DOHH2 (cell line): ENCODE data around the gene DNAJB9.

Source experiments
- H3F3A ChIP-seq: fragments of 200-600 bp; sonication (generic), shearing (Covaris generic); 2 replicates; pipeline ENCODE4 v1.6.0; 2016; ENCODE audit warnings: antibody characterized with exemption, mild to moderate bottlenecking; ENCODE audit not compliant: control insufficient read depth, insufficient read depth
- H3K27ac ChIP-seq: fragments of 200-600 bp; sonication (generic); 2 replicates; pipeline ENCODE4 v1.5.1; 2014; ENCODE audit warnings: low read depth, mild to moderate bottlenecking, low read length, moderate library complexity
- H3K27me3 ChIP-seq: fragments of 200-600 bp; sonication (generic); 2 replicates; pipeline ENCODE4 v1.6.1; 2014; ENCODE audit warnings: mild to moderate bottlenecking, low read length, mixed read lengths; ENCODE audit not compliant: control insufficient read depth
- H3K36me3 ChIP-seq: fragments of 200-600 bp; sonication (generic); 2 replicates; pipeline ENCODE4 v1.6.1; 2014; ENCODE audit warnings: mild to moderate bottlenecking, low read length, moderate library complexity, mixed read lengths; ENCODE audit not compliant: control insufficient read depth
- H3K4me1 ChIP-seq: fragments of 200-600 bp; sonication (generic); 2 replicates; pipeline ENCODE4 v1.6.1; 2014; ENCODE audit warnings: mild to moderate bottlenecking, low read length, mixed read lengths; ENCODE audit not compliant: control insufficient read depth
- H3K4me2 ChIP-seq: fragments of 200-600 bp; sonication (generic); 2 replicates; pipeline ENCODE4 v1.6.0; 2014; ENCODE audit warnings: mild to moderate bottlenecking, low read length, moderate library complexity
- H3K4me3 ChIP-seq: fragments of 200-600 bp; sonication (generic); 2 replicates; pipeline ENCODE4 v1.5.1; 2014; ENCODE audit warnings: mild to moderate bottlenecking, low read length, mixed read lengths
- H3K79me2 ChIP-seq: fragments of 200-600 bp; sonication (generic); 2 replicates; pipeline ENCODE4 v1.6.1; 2014; ENCODE audit warnings: mild to moderate bottlenecking, low read length, mixed read lengths; ENCODE audit not compliant: control insufficient read depth
- H3K9me2 ChIP-seq: fragments of 200-600 bp; sonication (generic); replicated peaks from 2 replicates; pipeline ENCODE4 v1.6.1; 2014; ENCODE audit warnings: mild to moderate bottlenecking, low read length, mixed read lengths; ENCODE audit not compliant: control insufficient read depth
- H3K9me3 ChIP-seq: fragments of 200-600 bp; sonication (generic); 2 replicates; pipeline ENCODE4 v1.6.1; 2014; ENCODE audit warnings: antibody characterized with exemption, low read length, mixed read lengths; ENCODE audit not compliant: control insufficient read depth, insufficient read depth
- H4K20me1 ChIP-seq: fragments of 200-600 bp; sonication (generic); 2 replicates; pipeline ENCODE4 v1.6.0; 2014; ENCODE audit warnings: low read depth, mild to moderate bottlenecking, antibody characterized with exemption, low read length, moderate library complexity; ENCODE audit not compliant: control insufficient read depth, insufficient read depth
- EZH2phosphoT487 ChIP-seq: fragments of 200-600 bp; sonication (generic); IDR thresholded peaks from 2 replicates; pipeline ENCODE4 v1.6.1; 2017; ENCODE audit warnings: borderline replicate concordance, mild to moderate bottlenecking, antibody characterized with exemption, low read length, moderate library complexity, mixed read lengths
- TF ChIP-seq, protein P1 (sequence below): fragments of 200-600 bp; sonication (generic); IDR thresholded peaks from one replicate; pipeline ENCODE4 v1.5.1; 2014; ENCODE audit warnings: antibody characterized with exemption, mild to moderate bottlenecking, low read depth, low read length; ENCODE audit not compliant: poor library complexity, severe bottlenecking

DNAJB9 gene

DNA sequence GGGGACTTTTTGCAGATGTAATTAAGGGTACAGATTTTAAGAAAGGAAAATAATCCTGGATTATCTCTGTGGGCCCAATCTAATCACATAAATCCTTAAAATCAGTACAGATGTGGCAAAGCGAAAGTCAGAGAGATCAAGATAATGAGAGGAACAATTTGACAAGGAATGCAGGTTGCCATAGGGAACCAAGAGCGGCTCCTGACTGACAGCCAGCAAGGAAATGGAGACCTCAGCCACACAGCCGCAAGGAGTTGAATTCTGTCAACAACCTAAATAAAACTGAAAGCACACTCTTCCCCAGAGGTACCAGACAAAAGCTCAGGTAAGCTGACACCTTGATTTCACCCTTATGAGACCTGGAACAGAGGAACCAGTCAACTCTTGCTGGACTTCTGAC is 40.3 kb upstream of the DNAJB9 start:
- no peak overlapping the region for H3K4me3 ChIP-seq
- no peaks in the 10 kb centered on the region for H4K20me1 ChIP-seq
- H3F3A ChIP-seq = no peaks in the 10 kb centered on the region
- no peaks in the 10 kb centered on the region for H3K36me3 ChIP-seq
- peaks cover 13% of the 10 kb centered on the region for H3K79me2 ChIP-seq
- no peaks in the 10 kb centered on the region for H3K9me2 ChIP-seq
- H3K27me3 ChIP-seq = no peaks in the 10 kb centered on the region
- no peak overlapping the region for H3K4me2 ChIP-seq
- H3K9me3 ChIP-seq = no peaks in the 10 kb centered on the region
- no peak overlapping the region for H3K27ac ChIP-seq
- TF ChIP-seq, protein P1, sequence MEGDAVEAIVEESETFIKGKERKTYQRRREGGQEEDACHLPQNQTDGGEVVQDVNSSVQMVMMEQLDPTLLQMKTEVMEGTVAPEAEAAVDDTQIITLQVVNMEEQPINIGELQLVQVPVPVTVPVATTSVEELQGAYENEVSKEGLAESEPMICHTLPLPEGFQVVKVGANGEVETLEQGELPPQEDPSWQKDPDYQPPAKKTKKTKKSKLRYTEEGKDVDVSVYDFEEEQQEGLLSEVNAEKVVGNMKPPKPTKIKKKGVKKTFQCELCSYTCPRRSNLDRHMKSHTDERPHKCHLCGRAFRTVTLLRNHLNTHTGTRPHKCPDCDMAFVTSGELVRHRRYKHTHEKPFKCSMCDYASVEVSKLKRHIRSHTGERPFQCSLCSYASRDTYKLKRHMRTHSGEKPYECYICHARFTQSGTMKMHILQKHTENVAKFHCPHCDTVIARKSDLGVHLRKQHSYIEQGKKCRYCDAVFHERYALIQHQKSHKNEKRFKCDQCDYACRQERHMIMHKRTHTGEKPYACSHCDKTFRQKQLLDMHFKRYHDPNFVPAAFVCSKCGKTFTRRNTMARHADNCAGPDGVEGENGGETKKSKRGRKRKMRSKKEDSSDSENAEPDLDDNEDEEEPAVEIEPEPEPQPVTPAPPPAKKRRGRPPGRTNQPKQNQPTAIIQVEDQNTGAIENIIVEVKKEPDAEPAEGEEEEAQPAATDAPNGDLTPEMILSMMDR = no peak
- TF ChIP-seq EZH2phosphoT487 = no peak
- H3K4me1 ChIP-seq = peaks cover 26% of the 10 kb centered on the region

DNA sequence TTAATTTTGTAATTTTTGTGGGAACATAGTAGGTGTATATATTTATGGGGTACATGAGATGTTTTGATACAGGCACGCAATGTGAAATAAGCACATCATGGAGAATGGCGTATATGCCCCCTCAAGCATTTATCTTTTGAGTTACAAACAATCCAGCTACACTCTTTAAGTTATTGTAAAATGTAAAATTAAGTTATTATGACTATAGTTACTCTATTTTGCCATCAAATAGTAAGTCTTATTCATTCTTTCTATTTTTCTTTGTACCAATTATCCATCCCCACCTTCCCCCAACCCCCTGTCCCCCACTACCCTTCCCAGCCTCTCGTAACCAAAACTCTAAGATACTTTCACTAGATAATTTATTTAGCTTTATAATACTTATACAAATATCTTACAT is 36.0 kb upstream of the DNAJB9 start:
- H3K27ac ChIP-seq = no peak overlapping the region
- no peak overlapping the region for H3K4me3 ChIP-seq
- no peaks in the 10 kb centered on the region for H3K36me3 ChIP-seq
- no peaks in the 10 kb centered on the region for H3K27me3 ChIP-seq
- peaks cover 12% of the 10 kb centered on the region for H3K4me1 ChIP-seq
- H3K9me2 ChIP-seq = no peaks in the 10 kb centered on the region
- no peaks in the 10 kb centered on the region for H3K79me2 ChIP-seq
- no peaks in the 10 kb centered on the region for H3F3A ChIP-seq
- no peak overlapping the region for H3K4me2 ChIP-seq
- no peaks in the 10 kb centered on the region for H4K20me1 ChIP-seq
- no peak for TF ChIP-seq EZH2phosphoT487
- TF ChIP-seq, protein P1 = no peak
- no peaks in the 10 kb centered on the region for H3K9me3 ChIP-seq

DNA sequence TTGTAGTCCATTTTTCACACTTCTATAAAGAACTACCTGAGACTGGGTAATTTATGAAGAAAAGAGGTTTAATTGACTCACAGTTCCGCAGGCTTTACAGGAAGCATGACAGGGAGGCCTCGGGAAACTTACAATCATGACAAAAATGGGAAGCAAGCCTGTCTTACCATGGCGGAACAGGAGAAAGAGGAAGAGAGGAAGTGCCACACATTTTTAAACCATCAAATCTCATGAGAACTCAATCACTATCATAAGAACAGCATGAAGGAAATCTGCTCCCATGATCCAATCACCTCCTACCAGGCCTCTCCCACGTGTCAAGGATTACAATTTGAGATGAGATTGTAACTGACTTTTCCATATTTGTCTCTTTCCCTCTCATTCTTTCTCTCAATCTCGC is 34.4 kb upstream of the DNAJB9 start:
- Histone ChIP-seq H3K9me3 (no peaks in the 10 kb centered on the region), H3K36me3 (no peaks in the 10 kb centered on the region), H3K4me1 (peaks cover 12% of the 10 kb centered on the region), H3K4me3 (no peak overlapping the region), H3K27ac (no peak overlapping the region), H3K9me2 (no peaks in the 10 kb centered on the region), H3K27me3 (no peaks in the 10 kb centered on the region), H4K20me1 (no peaks in the 10 kb centered on the region), H3K4me2 (no peak overlapping the region), H3F3A (no peaks in the 10 kb centered on the region), H3K79me2 (no peaks in the 10 kb centered on the region)
- TF ChIP-seq, protein P1 = no peak
- TF ChIP-seq EZH2phosphoT487 = no peak

DNA sequence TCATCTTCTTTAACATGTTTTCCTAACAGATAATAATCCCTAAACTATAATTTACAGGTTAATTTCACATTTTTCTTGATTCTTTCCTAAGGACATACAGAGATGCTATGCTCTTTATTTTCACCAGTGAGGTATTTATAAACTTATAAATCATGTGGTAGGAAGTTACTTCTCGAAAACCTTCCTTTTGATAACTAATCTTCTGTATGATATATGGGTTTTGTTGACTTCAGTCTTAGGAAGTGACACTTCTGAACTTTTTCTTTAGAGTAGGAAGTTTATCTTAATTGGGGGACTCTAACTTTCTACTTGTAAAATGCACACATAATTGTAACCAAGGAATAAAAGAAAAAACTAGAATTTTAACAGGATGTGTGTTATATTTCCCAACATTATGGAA is 33.9 kb upstream of the DNAJB9 start:
- H3K4me1 ChIP-seq = peaks cover 12% of the 10 kb centered on the region
- TF ChIP-seq EZH2phosphoT487 = no peak
- TF ChIP-seq, protein P1 = no peak
- H3K27ac ChIP-seq = no peak overlapping the region
- H3K27me3 ChIP-seq = no peaks in the 10 kb centered on the region
- H3K9me2 ChIP-seq = no peaks in the 10 kb centered on the region
- no peaks in the 10 kb centered on the region for H4K20me1 ChIP-seq
- H3K4me2 ChIP-seq = no peak overlapping the region
- no peaks in the 10 kb centered on the region for H3K9me3 ChIP-seq
- no peak overlapping the region for H3K4me3 ChIP-seq
- H3F3A ChIP-seq = no peaks in the 10 kb centered on the region
- no peaks in the 10 kb centered on the region for H3K36me3 ChIP-seq
- no peaks in the 10 kb centered on the region for H3K79me2 ChIP-seq
